ENCODE results near the gene RNF213.
"Not testable (repeated sequence)": the region's sequence is repeated elsewhere in the genome, so short reads cannot be mapped to it uniquely, and the experiment has no call there.

Gene RNF213

DNA sequence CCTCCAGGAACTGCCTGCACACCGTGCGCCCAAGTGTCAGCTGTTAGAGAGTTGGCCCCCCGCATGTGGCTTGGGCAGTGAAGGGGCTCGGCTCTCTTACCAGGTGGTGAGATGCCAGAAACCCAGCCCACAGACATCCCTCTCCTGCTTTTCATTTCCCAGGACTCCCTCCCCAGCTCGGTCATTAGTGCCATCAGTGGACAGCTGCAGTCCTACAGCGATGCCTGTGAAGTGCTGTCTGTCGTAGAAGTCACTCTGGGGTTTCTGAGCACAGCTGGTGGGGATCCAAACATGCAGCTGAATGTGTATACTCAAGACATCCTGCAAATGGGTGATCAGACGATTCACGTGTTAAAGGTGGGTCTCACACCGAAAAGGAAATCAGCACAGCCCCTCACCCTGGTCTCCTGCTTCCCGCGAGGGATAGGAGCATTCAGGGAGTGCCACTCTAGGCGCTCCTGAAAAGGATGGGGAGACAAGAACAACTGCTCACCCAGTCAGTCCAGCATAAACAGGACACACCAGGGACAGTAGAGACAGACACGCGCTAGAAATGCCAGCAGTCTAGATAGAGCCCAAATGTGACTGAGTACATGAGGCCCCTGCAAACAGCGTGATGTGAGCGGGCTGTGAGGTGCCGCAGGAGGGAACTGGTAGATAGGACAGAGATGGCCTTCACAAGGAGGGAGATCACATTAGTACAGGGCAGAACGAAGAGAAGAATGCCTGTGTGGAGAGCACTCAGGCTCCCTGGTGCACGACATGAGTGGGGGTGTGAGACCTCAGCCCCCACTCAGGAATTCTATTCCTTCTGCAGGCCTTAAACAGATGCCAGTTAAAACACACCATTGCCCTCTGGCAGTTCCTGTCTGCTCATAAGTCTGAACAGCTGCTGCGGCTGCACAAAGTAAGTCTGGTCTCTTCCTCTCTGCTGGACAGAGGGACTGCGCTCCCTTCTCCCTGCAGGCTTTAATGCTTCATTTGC is 128.7 kb downstream of the RNF213 start:
- DNase-seq (ENCODE audit: low read depth in 2 of 2) = no peak

GRCh38 chr17:80393241-80393890 is 132.7 kb downstream of the RNF213 start:
- no peak for DNase-seq (ENCODE audit: low read depth in 2 of 2)

DNA sequence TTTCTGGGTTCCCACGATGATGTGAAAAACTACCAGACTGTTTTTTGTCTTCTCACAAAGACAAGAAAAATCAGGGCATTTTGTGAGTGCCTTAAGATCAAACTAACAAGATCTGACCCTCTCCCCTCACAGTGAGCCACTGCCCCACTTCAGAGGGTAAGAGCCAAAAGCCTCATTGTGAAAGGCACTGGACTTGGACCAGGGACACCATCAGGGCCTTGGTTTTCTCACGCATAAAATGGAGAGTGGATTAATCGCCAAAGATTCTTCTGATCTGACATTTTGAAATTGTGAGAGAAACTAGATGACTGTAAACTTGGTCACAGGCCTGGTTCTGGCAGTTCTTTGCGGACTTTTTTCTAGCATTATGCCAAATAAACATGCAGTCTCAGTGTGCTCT is 133.3 kb downstream of the RNF213 start:
- no peak for DNase-seq (ENCODE audit: low read depth in 2 of 2)

DNA sequence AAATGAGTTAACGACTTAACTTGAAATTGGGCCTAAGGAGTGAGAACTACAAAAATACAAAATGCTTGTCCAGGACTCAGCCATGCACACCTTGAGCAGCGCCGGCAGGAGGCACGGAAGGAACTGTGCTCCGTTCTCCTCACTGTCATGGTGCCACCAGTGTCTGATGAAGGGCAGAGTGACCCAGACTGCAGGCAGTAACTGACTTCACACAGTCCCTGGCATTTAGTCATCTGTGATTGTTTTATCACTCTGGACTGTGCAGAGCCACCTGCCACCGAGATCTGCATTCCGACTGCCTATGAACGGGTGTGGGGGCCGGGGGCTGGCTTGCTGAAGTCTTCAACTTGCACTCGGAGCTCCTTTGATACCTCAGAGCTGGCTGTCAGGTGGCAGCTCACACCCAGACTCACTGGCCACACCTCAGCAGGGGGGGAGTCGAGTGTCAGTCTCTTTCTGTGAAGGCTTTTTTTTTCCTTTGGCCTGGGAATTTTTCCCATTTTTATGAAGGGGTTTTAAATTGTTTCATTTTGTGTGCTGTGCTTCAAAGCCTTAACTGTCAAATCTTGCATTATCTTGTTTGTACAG is 134.1 kb downstream of the RNF213 start:
- DNase-seq (ENCODE audit: low read depth in 2 of 2) = no peak

DNA sequence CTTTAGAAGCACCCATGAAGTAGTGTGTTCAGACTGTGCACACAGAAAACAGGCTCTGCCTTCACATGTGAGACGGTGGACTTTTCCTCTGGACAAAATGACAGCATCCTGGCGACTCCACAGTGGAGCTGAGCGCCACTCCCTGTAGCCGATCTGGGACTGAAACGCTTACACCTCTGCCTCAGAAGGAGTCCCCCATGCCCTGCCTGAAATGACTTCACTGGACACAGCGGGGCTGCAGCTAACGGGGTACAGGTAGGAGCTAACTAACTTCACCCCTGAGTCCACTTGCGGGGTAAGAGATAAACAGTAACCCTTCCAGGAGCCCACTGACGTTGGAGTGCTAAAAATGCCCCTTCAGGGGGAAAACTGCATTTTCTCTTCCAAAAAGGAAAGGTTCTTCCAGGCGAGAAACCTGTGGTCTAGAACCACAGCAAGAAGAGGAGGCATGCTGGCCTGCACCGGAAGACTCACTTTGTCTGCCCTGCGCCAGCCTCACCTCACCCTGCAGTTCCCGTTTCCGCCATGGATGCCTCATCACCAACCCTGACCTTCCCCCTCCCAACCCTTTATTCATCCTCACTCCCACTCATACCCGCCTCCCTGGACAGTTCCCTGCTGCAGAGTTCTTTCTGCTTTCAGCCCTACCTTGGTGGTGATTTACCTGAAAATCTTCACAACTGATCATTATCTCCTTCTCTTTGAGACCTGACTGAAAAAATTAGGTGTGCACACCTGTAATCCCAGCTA is 134.9 kb downstream of the RNF213 start:
- no peak for DNase-seq (ENCODE audit: low read depth in 2 of 2)

GRCh38 chr17:80396157-80397033 is 135.7 kb downstream of the RNF213 start:
- no peak for DNase-seq (ENCODE audit: low read depth in 2 of 2)

DNA sequence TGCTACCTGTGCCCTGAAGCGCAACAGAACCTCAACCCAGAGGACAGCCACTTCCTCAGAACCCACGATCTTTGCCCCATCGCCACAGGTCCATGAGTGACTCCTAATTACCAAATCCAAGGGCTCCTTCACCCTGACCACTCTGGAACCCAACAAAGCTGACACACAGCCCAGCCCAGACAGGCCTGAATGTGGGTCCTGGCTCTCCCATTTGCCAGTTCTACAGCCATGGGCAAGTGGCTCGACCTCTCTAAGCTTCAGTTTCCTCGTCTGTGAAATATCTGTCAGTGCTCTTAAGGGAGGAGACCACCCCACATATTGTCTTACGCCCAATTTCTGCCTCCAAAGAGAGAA is 136.4 kb downstream of the RNF213 start:
- DNase-seq (ENCODE audit: low read depth in 2 of 2) = no peak

GRCh38 chr17:80397686-80398085 is 137.0 kb downstream of the RNF213 start:
- no peak for DNase-seq (ENCODE audit: low read depth in 2 of 2)

DNA sequence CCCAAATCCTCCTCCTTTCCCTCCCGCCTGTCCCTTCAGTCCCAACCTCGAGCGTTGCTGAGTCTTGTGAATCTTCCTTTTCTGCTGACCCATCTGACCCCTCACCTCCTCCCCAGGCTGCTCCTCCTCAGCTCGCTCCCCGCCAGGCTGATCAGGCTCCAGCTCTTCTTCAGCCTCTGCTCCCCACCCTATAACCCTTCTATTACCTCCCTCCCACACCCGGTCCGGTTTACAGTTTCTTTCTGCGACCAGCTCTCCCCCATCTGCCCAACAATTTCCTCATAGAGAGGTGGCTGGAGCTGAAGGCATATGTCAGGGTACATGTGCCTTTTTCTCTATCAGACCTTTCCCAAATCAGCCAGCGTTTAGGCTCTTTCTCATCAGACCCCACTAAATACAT is 140.4 kb downstream of the RNF213 start:
- DNase-seq (ENCODE audit: low read depth in 2 of 2) = not testable (repeated sequence)

GRCh38 chr17:80402102-80402501 is 141.4 kb downstream of the RNF213 start:
- not testable (repeated sequence) for DNase-seq (ENCODE audit: low read depth in 2 of 2)

- no peak for DNase-seq (ENCODE audit: low read depth in 2 of 2)
Measured at GRCh38 chr17:80402959-80403358, 142.3 kb downstream of the RNF213 start.

GRCh38 chr17:80406146-80406545 is 145.5 kb downstream of the RNF213 start:
- DNase-seq (ENCODE audit: low read depth in 2 of 2) = no peak

- DNase-seq (ENCODE audit: low read depth in 2 of 2) = not testable (repeated sequence)
Measured at GRCh38 chr17:80407917-80408316, 147.3 kb downstream of the RNF213 start.

- DNase-seq (ENCODE audit: low read depth in 2 of 2) = no peak
Measured at GRCh38 chr17:80408872-80409271, 148.2 kb downstream of the RNF213 start.

DNA sequence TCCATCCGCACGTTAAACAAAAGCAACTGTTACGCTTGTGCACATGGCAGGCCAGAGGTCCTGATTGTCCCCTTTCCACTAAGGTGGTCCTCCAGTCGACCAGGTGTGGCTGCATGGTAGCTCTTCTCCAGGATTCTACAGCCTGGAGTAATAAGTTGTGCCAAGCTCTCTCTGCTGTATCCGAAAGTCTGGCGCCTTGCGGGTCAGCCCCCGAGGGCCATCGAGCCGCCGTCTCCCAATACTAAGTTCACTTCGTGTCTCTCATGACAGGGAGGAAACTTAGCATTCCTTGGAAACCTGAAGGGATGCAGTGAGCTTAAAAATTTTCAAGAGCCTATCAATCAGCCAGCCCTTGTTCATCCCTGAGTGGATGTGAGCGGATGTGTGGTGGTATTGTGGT is 149.0 kb downstream of the RNF213 start:
- no peak for DNase-seq (ENCODE audit: low read depth in 2 of 2)

GRCh38 chr17:80410441-80411087 is 149.9 kb downstream of the RNF213 start:
- not testable (repeated sequence) for DNase-seq (ENCODE audit: low read depth in 2 of 2)

DNA sequence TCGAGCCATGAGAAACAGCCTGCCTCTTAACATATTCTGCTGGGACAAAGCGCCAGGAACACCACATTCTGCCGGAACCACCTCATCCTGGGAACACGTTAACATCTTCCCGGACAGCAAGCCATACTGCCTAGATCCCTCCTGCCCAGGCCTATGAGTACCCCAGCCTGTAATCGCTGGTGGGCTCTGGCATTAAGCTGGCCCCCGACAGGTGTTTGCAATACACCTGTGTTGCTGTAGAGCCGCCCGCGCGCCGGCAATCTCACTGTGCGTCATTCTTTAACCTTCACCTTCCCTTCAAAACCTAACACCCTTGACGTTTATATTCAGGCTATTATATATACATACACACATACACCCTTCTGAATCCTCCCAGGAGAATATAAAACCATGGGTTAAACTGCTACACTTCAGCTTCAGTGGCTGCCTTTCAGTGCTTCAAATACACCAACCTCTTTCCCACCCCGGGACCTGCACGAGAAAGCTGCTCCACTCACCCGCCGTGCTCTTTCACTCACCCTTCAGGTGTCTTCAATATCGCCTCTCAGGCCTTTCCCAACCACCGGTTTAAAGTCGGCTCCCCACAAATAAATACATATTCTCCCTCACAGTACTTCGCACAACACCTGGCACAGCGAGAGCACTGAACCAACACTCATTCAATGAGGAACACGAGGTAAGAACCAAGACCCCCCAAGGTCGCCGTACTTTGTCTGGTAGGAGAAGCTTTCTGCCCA is 153.3 kb downstream of the RNF213 start:
- no peak for DNase-seq (ENCODE audit: low read depth in 2 of 2)

GRCh38 chr17:80414508-80414802 is 153.8 kb downstream of the RNF213 start:
- DNase-seq (ENCODE audit: low read depth in 2 of 2) = no peak

GRCh38 chr17:80414803-80415625 is 154.4 kb downstream of the RNF213 start, which contains the start of gene ENDOV:
Gene ENDOV (plus strand): TSS chr17:80415167. CDS start chr17:80415195, 28 bp downstream.
- DNase-seq (ENCODE audit: low read depth in 2 of 2) = peak; percentile 86 to 87

Data from stimulated activated CD4-positive, alpha-beta T cell treated with anti-CD3 and anti-CD28 coated beads, Interleukin-15, amount 100 ng/mL, for 48 hours (primary cell).